Endothelial cell of umbilical vein (primary cell): ENCODE data around the gene POC5.

Experiments used
- FOS ChIP-seq: IDR thresholded peaks from 2 replicates; pipeline ENCODE4 v1.6.1; 2011; ENCODE audit warnings: mild to moderate bottlenecking, low read length, moderate library complexity, borderline replicate concordance; ENCODE audit not compliant: insufficient read depth
- MAX ChIP-seq: IDR thresholded peaks from 2 replicates; pipeline ENCODE4 v1.6.1; 2011; ENCODE audit not compliant: insufficient read depth, insufficient read length
- MYC ChIP-seq: IDR thresholded peaks from one replicate; pipeline ENCODE4 v1.6.1; 2011; ENCODE audit warnings: mild to moderate bottlenecking, low read depth, low read length
- POLR2A ChIP-seq: IDR thresholded peaks from 2 replicates; pipeline ENCODE4 v1.6.1; 2012; ENCODE audit warnings: low read depth, mild to moderate bottlenecking, control low read depth, low read length
- POLR2AphosphoS5 ChIP-seq: IDR thresholded peaks from 2 replicates; pipeline ENCODE4 v1.6.1; 2012; ENCODE audit warnings: low read depth, mild to moderate bottlenecking, control low read depth, low read length, moderate library complexity; ENCODE audit not compliant: insufficient read depth
- TF ChIP-seq, protein P1 (sequence below), 2 donors: IDR thresholded peaks; 1 replicate in 1 of 2; 2 replicates in 1 of 2; pipeline ENCODE4 v1.5.1; 2011; ENCODE audit warnings: low read length in 2 of 2, mild to moderate bottlenecking in 2 of 2, moderate library complexity in 2 of 2, control low read depth in 1 of 2, inconsistent platforms in 1 of 2, low read depth in 1 of 2; ENCODE audit not compliant: insufficient read depth in 1 of 2; ENCODE audit errors: extremely low read depth in 1 of 2

DNA sequence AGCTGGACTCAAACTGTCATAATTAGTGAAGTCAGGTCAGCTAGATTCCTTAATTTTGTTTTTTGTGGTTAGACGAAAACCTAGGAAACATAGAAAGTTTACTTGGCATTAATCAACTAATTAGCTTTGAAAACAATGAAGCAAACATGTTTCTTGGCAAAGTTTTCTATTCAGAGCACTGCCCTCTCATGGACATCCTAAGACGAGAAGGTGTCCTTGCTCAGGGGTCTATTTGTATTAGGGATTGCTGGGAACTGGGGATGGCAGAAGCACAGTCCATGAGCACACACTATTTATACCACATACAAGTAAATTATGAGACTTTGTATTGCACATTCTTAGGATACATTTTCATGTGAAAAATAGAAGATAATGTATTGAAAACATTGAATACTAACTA lies 49.7 kb downstream of the POC5 start:
- TF ChIP-seq MAX (no peak), FOS (no peak), POLR2AphosphoS5 (no peak), MYC (no peak), POLR2A (no peak)
- TF ChIP-seq, protein P1, sequence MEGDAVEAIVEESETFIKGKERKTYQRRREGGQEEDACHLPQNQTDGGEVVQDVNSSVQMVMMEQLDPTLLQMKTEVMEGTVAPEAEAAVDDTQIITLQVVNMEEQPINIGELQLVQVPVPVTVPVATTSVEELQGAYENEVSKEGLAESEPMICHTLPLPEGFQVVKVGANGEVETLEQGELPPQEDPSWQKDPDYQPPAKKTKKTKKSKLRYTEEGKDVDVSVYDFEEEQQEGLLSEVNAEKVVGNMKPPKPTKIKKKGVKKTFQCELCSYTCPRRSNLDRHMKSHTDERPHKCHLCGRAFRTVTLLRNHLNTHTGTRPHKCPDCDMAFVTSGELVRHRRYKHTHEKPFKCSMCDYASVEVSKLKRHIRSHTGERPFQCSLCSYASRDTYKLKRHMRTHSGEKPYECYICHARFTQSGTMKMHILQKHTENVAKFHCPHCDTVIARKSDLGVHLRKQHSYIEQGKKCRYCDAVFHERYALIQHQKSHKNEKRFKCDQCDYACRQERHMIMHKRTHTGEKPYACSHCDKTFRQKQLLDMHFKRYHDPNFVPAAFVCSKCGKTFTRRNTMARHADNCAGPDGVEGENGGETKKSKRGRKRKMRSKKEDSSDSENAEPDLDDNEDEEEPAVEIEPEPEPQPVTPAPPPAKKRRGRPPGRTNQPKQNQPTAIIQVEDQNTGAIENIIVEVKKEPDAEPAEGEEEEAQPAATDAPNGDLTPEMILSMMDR (IDR thresholded peaks at IDR 0.05; ENCODE audit: extremely low read depth in 1 of 2, insufficient read depth in 1 of 2, low read depth in 1 of 2, low read length in 2 of 2), result no peak
